NCI-H774 (cell line): Measurements from ENCODE around the gene PSMB7.

Experiments used
- DNase-seq: peaks from one replicate; lab custom pipeline; 2025; lab: John Stamatoyannopoulos, UW

Gene PSMB7

GRCh38 chr9:124410321-124410913, 4.8 kb downstream of the PSMB7 start:
- DNase-seq = no peak

- no peak for DNase-seq
Measured at GRCh38 chr9:124409410-124409809, 5.8 kb downstream of the PSMB7 start.

GRCh38 chr9:124403246-124403645, 12.0 kb downstream of the PSMB7 start:
- no peak for DNase-seq

GRCh38 chr9:124399968-124400940, 15.0 kb downstream of the PSMB7 start:
- no peak for DNase-seq

GRCh38 chr9:124399323-124399967, 15.8 kb downstream of the PSMB7 start:
- no peak for DNase-seq

- DNase-seq = no peak
Measured at GRCh38 chr9:124398191-124398935, 16.9 kb downstream of the PSMB7 start.

- no peak for DNase-seq
Measured at GRCh38 chr9:124395826-124396225, 19.4 kb downstream of the PSMB7 start.

- DNase-seq = no peak
Measured at GRCh38 chr9:124394596-124394995, 20.6 kb downstream of the PSMB7 start.

- no peak for DNase-seq
Measured at GRCh38 chr9:124394167-124394566, 21.1 kb downstream of the PSMB7 start.

- DNase-seq = peak; percentile 22
Measured at GRCh38 chr9:124392871-124393460, 22.3 kb downstream of the PSMB7 start.

GRCh38 chr9:124392254-124392870, 22.9 kb downstream of the PSMB7 start:
- no peak for DNase-seq

- peak; percentile 51 for DNase-seq
Measured at GRCh38 chr9:124390794-124391658, 24.2 kb downstream of the PSMB7 start.

GRCh38 chr9:124389146-124389939, 25.9 kb downstream of the PSMB7 start:
- no peak for DNase-seq

- no peak for DNase-seq
Measured at GRCh38 chr9:124388275-124389048, 26.8 kb downstream of the PSMB7 start.

- no peak for DNase-seq
Measured at GRCh38 chr9:124386201-124386600, 29.0 kb downstream of the PSMB7 start.

GRCh38 chr9:124385623-124386022, 29.6 kb downstream of the PSMB7 start:
- DNase-seq = no peak

- DNase-seq = peak; percentile 18
Measured at GRCh38 chr9:124384846-124385245, 30.4 kb downstream of the PSMB7 start.

- no peak for DNase-seq
Measured at GRCh38 chr9:124384210-124384609, 31.0 kb downstream of the PSMB7 start.
